DMS153 (cell line): ENCODE measurements around the gene ALKBH5.
A peak's percentile ranks its signal among the peaks of the same experiment; 100 is the strongest.

Source experiments
- DNase-seq: peaks from one replicate; lab custom pipeline; 2025; lab: John Stamatoyannopoulos, UW

Gene ALKBH5

DNA sequence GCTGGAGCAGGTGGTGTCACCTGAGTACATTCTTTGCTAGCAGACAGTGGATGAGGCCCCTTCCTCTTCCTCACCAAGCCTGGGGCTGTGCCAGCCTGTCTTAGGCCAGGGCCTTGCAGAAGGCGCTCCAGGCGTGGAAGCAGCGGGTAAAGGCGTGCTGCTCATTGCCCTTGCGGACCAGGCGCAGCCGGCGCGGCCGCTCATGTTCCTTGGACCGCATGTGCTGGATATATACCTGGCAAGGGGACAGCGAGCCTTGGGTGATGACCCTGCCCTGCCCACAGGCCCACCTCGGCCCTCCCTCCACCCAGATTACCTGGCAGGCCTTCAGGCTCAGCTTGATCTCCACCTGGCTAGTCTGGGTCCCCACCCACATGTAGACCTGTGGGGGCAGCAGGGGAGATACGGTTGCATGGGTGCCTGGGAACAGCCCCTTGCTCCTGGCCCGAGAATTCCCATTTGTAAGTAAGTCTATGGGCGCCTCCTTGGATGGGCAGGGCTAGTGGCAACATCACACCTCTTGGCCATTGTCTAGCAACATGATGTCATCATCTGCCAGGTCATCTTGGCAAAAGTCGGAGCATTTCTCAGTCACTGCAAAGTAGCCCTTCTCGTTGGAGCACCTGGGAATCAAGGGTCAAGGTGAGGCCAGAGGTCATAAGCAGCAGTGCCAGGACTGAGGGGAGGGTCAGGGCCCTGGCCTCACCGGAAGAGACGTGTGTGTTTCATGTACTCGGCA, 61.6 kb downstream of the ALKBH5 start:
- DNase-seq = no peak

DNA sequence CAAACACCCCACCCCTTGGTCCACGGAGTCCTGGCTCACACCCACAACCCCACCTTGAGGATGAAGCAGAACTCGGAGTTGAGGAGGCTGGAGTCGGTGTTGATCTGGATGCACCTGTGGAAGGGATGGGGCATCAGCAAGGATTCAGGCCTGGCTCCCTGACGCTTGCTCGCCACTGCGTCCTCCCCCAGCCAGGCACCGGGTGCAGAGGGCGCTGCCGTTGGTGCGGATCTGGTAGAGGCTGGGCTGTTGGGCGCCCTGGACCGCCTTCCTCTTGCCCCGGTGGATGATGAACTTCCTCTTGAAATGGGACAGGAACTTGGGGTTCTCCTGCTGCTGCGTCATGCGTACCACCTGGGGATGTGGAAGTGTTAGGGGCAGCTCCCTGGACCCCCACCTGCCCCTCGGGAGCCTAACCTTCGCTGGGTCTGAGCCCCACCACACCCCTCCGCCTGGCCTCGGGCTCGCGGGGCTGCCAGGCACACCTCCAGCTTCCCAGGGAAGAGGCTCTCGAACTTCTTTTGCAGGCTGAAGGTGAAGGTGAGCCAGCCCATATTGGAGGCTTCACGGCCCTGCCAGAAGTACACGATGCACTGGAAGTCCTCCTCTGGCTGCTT, 62.6 kb downstream of the ALKBH5 start:
- DNase-seq = no peak

- peak; percentile 52 for DNase-seq
Observed at GRCh38 chr17:18246880-18247612, 63.4 kb downstream of the ALKBH5 start.

DNA sequence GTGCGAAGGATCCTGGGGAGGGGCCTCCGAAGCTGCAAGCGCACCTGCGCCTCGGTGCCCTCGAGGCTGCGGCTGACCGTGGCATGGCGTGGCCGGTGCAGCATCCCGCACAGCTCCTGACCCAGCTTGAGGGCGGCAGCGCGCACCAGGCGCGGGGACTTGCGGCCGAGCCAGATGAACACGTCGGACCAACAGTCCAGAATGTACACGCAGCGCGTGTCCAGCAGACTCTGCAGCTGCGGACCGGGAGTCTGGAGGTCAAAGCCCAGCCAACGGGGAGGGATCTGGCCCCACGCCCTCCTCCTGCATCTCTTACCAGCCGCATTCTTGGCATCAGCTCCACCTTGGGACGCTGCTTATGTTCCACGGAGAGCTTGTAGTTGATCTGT, 64.0 kb downstream of the ALKBH5 start:
- no peak for DNase-seq

DNA sequence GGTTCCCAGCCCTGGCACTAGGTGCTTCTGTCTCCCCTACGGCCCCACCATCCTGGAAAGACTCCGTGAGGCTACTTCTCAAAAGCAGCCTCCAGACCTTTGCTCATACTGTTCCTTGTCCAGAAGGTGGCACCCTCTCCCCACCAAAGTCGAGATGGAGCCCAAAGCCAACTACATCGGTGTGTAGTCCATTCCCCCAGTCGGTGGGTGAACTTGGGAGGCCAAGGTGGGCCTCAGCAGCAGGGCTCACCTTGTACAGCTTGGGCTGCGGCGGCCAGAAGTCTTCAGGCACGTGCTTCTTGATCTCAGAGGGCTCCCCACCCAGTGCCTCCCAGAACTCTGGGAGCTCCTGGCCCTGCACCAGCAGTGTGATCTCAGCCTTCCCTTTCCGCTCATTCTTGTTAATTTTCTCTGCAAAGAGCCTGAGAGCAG, 64.7 kb downstream of the ALKBH5 start:
- peak; percentile 26 for DNase-seq

DNA sequence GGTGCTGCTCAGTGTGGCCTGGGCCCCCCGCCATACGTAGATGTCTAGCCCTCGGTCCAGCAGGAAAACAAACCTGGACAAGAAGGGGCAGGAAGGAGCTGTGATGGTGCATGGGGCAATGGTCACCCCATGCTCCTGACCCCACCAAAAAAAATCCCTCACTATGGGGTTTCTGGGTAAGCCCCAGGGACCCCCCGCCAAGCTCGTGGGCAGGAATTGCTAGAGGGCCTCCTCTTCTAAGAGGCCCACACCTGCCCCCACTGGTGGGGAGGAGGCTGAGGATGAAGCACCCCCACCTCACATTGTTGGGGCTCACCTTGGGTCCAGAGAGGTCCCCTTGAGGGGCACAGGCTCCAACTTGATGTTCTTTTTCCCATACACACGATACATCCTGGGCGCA, 65.2 kb downstream of the ALKBH5 start:
- DNase-seq = no peak

- DNase-seq = peak; percentile 25
Observed at GRCh38 chr17:18250259-18250658, 66.6 kb downstream of the ALKBH5 start.

- DNase-seq = no peak
Observed at GRCh38 chr17:18250708-18251107, 67.1 kb downstream of the ALKBH5 start.

GRCh38 chr17:18251204-18251603, 67.6 kb downstream of the ALKBH5 start:
- no peak for DNase-seq

- no peak for DNase-seq
Observed at GRCh38 chr17:18252160-18252559, 68.5 kb downstream of the ALKBH5 start.

- no peak for DNase-seq
Observed at GRCh38 chr17:18253187-18253884, 69.7 kb downstream of the ALKBH5 start.

DNA sequence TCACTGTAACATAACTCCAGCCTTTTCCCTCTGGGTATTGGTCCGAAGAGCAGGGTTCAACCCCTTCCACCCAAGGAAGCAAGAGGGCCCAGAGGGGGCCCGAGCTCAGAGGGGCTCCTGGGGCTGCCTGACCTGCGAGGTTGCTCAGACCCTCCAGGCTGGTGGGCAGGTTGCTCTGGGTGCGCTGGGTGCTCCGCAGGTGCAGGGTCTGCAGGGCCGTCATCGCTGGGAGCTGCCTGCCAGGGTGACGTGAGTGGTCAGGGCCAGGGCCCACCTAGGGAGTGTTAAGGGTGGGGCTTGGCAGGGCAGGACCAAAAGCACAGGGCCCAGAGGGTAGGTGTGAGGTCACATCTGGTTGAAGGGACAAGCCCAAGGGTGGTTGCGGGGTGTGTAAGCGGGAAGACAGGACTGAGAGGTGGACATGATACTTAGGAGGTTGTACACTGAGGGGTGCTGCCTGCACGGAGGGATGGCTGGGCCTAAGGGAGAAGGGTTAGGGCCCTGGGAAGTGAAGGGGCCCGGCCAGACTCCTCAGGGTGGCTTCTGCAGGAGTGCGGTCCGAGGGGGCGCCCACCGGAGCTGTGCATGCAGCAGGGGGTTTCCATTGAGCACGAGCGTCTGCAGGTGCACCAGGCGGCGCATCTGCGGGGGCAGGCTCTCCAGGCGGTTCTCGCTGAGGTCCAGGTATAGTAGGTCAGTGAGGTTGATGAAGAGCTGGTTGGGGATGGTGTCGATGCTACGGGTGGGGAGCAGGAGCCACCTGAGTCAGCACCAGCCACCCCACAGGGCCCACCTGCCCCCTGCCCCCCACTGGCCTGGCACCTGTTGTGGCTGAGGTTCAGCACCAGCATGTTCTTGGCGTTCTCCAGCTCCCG, 70.6 kb downstream of the ALKBH5 start:
- DNase-seq = no peak

DNA sequence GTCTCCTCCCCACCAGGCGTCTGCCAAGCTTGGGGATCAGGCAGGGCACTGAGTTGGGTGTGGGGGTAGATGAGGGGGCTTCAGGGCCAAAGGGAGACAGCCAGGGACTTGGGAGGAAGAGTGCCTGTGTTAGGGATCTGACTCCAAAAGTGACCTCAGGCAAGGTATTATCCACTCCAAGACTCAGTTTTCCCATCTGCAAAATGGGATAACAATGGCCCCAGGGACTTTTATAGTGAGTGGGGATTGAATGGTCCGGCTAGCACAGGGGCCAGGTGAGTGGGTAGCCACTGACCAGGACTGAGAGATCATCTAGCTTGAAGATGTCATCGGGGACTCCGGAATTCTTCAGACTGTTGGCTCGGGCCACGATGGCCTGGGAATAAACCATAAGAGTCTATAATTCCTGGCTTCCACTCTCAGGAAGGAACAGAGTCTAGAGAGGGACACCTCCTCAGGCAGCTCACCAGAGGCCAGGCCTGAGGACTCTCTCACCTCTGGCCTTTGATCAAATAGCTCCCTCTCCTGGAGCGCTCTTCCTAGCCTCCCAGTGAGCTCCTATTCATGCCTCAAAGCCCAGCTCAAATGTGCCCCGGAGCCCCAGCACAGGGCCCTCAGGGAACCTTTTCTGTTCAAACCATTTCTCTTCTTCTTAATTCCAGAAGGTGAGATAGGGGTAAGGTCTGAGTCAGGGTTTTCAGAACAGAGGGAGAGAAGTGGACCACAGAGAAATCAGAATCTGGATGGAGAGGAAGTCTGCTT, 71.4 kb downstream of the ALKBH5 start:
- no peak for DNase-seq

- no peak for DNase-seq
Observed at GRCh38 chr17:18256351-18256750, 72.7 kb downstream of the ALKBH5 start.

DNA sequence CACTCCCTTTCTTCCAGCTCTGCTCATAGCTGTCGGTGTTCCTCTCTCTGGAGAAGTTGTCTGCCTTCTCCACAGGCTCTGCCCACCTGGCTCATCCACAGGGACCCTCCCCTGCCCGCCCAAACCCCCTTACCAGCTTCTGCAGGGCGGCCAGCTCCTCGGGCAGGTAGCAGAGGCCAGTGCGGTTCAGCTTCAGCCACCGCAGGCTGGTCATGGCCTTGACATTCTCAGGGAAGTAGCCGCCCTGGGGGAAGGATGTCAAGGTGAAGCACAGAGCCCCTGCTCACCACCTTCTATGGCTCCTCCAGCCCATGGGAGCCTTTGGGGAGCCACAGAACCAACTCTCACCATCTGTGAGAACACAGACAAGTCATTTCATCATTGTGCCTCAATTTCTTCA, 73.1 kb downstream of the ALKBH5 start:
- DNase-seq = no peak

- DNase-seq = no peak
Observed at GRCh38 chr17:18257268-18257981, 73.8 kb downstream of the ALKBH5 start.

DNA sequence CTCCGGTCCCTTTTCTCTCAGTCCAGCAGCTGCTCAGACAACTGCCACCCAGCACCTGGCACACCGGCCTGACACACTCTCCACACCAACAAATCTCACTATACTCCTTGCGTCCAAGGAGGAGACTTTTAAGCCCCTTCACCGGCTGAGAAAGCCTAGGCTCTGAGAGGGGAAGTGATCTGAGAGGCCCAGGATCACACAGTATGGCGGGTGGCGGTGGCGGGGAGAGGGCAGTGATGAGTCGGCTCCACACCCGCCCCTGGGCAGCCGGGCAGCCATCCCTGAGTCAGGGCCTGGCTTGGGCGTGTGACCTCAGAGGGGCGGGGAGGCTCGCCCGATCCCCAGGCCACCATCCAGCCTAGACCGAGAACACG, 74.3 kb downstream of the ALKBH5 start:
- no peak for DNase-seq

DNA sequence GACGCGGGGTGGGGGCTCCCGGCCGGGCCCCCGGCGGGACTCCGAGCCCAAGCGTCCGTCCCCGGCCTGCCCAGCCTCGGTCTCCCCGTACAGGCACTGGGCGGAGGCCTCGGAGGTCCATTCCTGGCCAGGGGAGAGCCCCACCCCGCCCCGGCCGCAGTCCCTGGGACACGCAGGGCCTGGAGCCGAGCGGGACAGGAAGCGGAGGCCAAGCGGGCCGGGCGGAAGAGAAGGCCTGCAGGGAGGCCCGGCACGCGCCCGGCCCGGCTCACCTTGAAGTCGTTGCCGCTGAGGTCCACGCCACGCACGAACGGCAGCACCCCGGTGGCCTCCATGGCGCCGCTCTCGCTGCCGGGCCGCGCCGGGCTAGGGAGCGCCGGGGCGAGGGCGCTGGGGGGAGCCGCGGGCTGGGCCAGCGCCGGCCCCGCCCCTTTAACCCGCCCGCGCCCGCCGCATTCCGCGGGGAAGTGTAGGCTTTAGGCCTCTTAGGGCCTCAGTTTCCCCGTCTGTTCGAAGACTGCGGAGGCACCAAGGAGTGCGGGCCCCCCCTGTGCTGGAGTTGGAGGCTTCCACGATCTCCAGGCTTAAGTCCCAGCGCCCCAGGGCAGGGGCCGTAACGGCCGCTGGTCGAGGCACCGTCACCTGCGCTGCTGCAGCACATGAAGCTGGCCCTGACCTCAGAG, 74.9 kb downstream of the ALKBH5 start, which contains the start of gene FLII:
Gene FLII (minus strand): TSS at position 383 of the 683 bp plus-strand sequence. CDS start 48 bp downstream, at position 335.
- DNase-seq = no peak
